ENCODE results near the gene RPS27. TPM values are rescaled to one million over a fixed set of nuclear protein-coding genes. Genes with fewer than 3 reads are reported as not detected.
A peak's percentile ranks its signal among the peaks of the same experiment; 100 is the strongest.

The RPS27 gene
- polyA plus RNA-seq, 1 donor from 2014 or later, result 2,235 TPM

GRCh38 chr1:153968000-153968363, 22.6 kb upstream of the RPS27 start:
- H3K4me2 ChIP-seq (ENCODE audit: low read length), result peak overlapping the region; percentile 26
- no peaks in the 10 kb centered on the region for H3K9me3 ChIP-seq (ENCODE audit: low read length)
- no peaks in the 10 kb centered on the region for H3K9me2 ChIP-seq (ENCODE audit: insufficient read depth, low read length)
- peaks cover 4% of the 10 kb centered on the region for H3F3A ChIP-seq (ENCODE audit: insufficient read depth, low read length, poor library complexity, severe bottlenecking)
- TF ChIP-seq MXI1 (conservative IDR thresholded peaks at IDR 0.05; ENCODE audit: poor library complexity, severe bottlenecking) (no peak), TAF1 (IDR thresholded peaks at IDR 0.05; ENCODE audit: low read depth) (peak; percentile 13), SMC3 (conservative IDR thresholded peaks at IDR 0.05; ENCODE audit: poor library complexity) (no peak), EZH2 (IDR thresholded peaks at IDR 0.05; ENCODE audit: borderline replicate concordance, insufficient read depth, low read length, poor library complexity, severe bottlenecking) (no peak), EP300 (conservative IDR thresholded peaks at IDR 0.05; ENCODE audit: poor library complexity, severe bottlenecking) (no peak), REST (IDR thresholded peaks at IDR 0.05; ENCODE audit: borderline replicate concordance) (no peak)
- peak overlapping the region; percentile 91 for H3K4me3 ChIP-seq (ENCODE audit: low read length)
- no peaks in the 10 kb centered on the region for H4K20me1 ChIP-seq (ENCODE audit: insufficient read depth)
- H3K9ac ChIP-seq (ENCODE audit: low read length), result peak overlapping the region; percentile 62
- H2AFZ ChIP-seq (ENCODE audit: low read depth, low read length), result peak overlapping the region; percentile 43
- H3K27ac ChIP-seq (ENCODE audit: low read length), result peak overlapping the region; percentile 74
- H3K36me3 ChIP-seq (ENCODE audit: insufficient read depth, low read length), result no peaks in the 10 kb centered on the region
- no peaks in the 10 kb centered on the region for H3K27me3 ChIP-seq (ENCODE audit: insufficient read depth, low read depth, low read length)
- H3K79me2 ChIP-seq (replicated peaks; ENCODE audit: insufficient read depth, low read length), result peaks cover 10% of the 10 kb centered on the region

GRCh38 chr1:153968408-153968807, 22.2 kb upstream of the RPS27 start:
- Histone ChIP-seq H3K79me2 (replicated peaks; ENCODE audit: insufficient read depth, low read length) (peaks cover 8% of the 10 kb centered on the region), H3K4me3 (ENCODE audit: low read length) (peak overlapping the region; percentile 91), H4K20me1 (ENCODE audit: insufficient read depth) (no peaks in the 10 kb centered on the region), H3K4me2 (ENCODE audit: low read length) (no peak overlapping the region), H3K27me3 (ENCODE audit: insufficient read depth, low read depth, low read length) (no peaks in the 10 kb centered on the region), H3K9me3 (ENCODE audit: low read length) (no peaks in the 10 kb centered on the region), H3K9me2 (ENCODE audit: insufficient read depth, low read length) (no peaks in the 10 kb centered on the region), H3K9ac (ENCODE audit: low read length) (peak overlapping the region; percentile 62), H2AFZ (ENCODE audit: low read depth, low read length) (no peak overlapping the region), H3F3A (ENCODE audit: insufficient read depth, low read length, poor library complexity, severe bottlenecking) (peaks cover 4% of the 10 kb centered on the region), H3K27ac (ENCODE audit: low read length) (peak overlapping the region; percentile 74), H3K36me3 (ENCODE audit: insufficient read depth, low read length) (no peaks in the 10 kb centered on the region)
- no peak for TF ChIP-seq MXI1 (conservative IDR thresholded peaks at IDR 0.05; ENCODE audit: poor library complexity, severe bottlenecking)
- no peak for TF ChIP-seq EP300 (conservative IDR thresholded peaks at IDR 0.05; ENCODE audit: poor library complexity, severe bottlenecking)
- no peak for TF ChIP-seq CTCF (IDR thresholded peaks at IDR 0.05; ENCODE audit: poor library complexity, severe bottlenecking)
- no peak for TF ChIP-seq REST (IDR thresholded peaks at IDR 0.05; ENCODE audit: borderline replicate concordance)
- TF ChIP-seq TAF1 (IDR thresholded peaks at IDR 0.05; ENCODE audit: low read depth), result no peak
- TF ChIP-seq EZH2 (IDR thresholded peaks at IDR 0.05; ENCODE audit: borderline replicate concordance, insufficient read depth, low read length, poor library complexity, severe bottlenecking), result no peak
- TF ChIP-seq RAD21 (conservative IDR thresholded peaks at IDR 0.05), result no peak
- TF ChIP-seq POLR2AphosphoS5 (IDR thresholded peaks at IDR 0.05), result no peak
- TF ChIP-seq SMC3 (conservative IDR thresholded peaks at IDR 0.05; ENCODE audit: poor library complexity), result no peak

All from neural cell (in vitro differentiated cells).